Heart left ventricle (tissue), 13 donors: Measurements from ENCODE around the gene ENOX2.

Experiments used
- POLR2A ChIP-seq, 2 donors: fragments of 450-650 bp; IDR thresholded peaks; one replicate each; pipeline ENCODE4 v1.6.1; 2017; ENCODE audit warnings: antibody characterized with exemption in 2 of 2, mild to moderate bottlenecking in 2 of 2, moderate library complexity in 2 of 2
- TF ChIP-seq, protein P1 (sequence below), 12 donors: fragments of 200-600 bp; sonication (generic) in 4 of 12; IDR thresholded peaks; one replicate each; pipeline versions ENCODE4 v1.5.0 to v1.8.0; 2018 to 2022; ENCODE audit warnings: antibody characterized with exemption in 12 of 12, mild to moderate bottlenecking in 5 of 12
- donor health status: ischemic (EF 13 %, LVEDD 7.1; RV severe dilation, severe dysfunction).
- donor health status: DM: no; HTN: yes; CAD: no.
- donor health status: DM: no; HTN: no; CAD: no.
- donor health status: ischemic (EF 25% LVEDD 6.9; RV normal size, moderate dysfunction).
- donor health status: ischemic (EF 25% LVEDD 5.7; RV mildly dilated, moderate dysfunction).
- donor health status: ischemic (EF 35%, LVEDD 5.7; RV mildly dilated, moderate dysfunction).
- donor health status: nonischemic (EF 11% LVEDD 7.7; RV severe dilation, severe dysfunction).
- donor health status: DM: yes; HTN: yes; CAD: no.
- donor health status: PGD.
- donor health status: ischemic (EF 29% LVEDD 5.4; RV normal size, mild dysfunction).
- donor health status: nonischemic (EF 23%, LVEDD 6.1; RV moderate dilation, normal function).

DNA sequence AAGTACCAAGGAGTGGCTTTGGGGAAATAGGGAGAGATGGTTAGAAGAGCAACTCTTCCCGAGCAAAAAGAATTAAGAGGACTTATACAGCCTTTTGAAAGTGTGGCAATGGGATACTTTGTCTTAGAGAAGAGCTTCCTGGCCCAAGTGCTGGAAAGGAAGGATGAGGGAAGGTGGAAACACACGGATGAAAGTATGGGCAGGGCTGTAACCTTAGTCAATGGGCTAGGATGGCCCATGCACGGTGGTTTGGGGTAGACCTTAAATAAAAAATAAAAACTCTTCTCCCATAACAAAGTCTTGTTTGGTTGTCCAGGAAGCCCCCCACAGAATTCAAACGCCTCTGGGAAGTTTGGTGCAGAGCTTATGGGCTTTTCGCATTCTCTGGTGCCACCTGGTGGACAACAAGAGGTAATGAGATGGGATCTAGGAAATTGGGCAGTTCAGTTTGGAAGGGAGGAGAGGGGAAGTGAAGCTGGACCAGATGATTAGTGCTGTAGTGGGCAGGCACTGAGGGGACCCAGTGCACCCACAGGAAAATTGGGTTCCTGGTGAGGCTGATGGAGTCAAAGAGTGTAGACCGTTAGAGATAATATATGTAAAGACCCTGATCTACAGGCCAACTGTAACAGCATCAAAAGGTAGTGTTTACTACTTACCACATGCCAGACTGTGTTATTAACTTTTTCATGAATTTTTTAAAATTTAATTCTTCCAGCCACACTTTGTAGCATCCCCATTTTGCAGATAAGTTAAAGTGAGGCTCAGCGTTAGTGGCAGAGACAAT, 13.8 kb upstream of the ENOX2 start:
- TF ChIP-seq, protein P1, sequence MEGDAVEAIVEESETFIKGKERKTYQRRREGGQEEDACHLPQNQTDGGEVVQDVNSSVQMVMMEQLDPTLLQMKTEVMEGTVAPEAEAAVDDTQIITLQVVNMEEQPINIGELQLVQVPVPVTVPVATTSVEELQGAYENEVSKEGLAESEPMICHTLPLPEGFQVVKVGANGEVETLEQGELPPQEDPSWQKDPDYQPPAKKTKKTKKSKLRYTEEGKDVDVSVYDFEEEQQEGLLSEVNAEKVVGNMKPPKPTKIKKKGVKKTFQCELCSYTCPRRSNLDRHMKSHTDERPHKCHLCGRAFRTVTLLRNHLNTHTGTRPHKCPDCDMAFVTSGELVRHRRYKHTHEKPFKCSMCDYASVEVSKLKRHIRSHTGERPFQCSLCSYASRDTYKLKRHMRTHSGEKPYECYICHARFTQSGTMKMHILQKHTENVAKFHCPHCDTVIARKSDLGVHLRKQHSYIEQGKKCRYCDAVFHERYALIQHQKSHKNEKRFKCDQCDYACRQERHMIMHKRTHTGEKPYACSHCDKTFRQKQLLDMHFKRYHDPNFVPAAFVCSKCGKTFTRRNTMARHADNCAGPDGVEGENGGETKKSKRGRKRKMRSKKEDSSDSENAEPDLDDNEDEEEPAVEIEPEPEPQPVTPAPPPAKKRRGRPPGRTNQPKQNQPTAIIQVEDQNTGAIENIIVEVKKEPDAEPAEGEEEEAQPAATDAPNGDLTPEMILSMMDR (IDR thresholded peaks at IDR 0.05), result peak; percentile 52 to 80 (median 66)
- no peak for TF ChIP-seq POLR2A (IDR thresholded peaks at IDR 0.05)
